HTERT RPE-1 (cell line): ENCODE measurements around the gene EYA2.

Source experiments
- in situ Hi-C: fragments of 300-500 bp; cut with MboI; formaldehyde crosslinking; loops from 4 replicates; pipeline ENCODE4 v1.14.3; 2020; ENCODE audit warnings: low sequenced_read_pairs

EYA2 gene

GRCh38 chr20:47216819-47217410 lies 322.3 kb downstream of the EYA2 start:
- in situ Hi-C loops: no loop called here

- in situ Hi-C loops: no loop called here
Observed at GRCh38 chr20:47217482-47218446, 323.1 kb downstream of the EYA2 start.

- in situ Hi-C loops: no loop called here
Observed at GRCh38 chr20:47220161-47220582, 325.5 kb downstream of the EYA2 start.

GRCh38 chr20:47221036-47221625 lies 326.5 kb downstream of the EYA2 start:
- in situ Hi-C loops: no loop called here

GRCh38 chr20:47222468-47223119 lies 328.0 kb downstream of the EYA2 start:
- in situ Hi-C loops: no loop called here

- in situ Hi-C loops: no loop called here
Observed at GRCh38 chr20:47223896-47224295, 329.3 kb downstream of the EYA2 start.

GRCh38 chr20:47224300-47224791 lies 329.7 kb downstream of the EYA2 start:
- in situ Hi-C loops: no loop called here

- in situ Hi-C loops: no loop called here
Observed at GRCh38 chr20:47224857-47225256, 330.2 kb downstream of the EYA2 start.

- in situ Hi-C loops: no loop called here
Observed at GRCh38 chr20:47225458-47225857, 330.8 kb downstream of the EYA2 start.

GRCh38 chr20:47227119-47227518 lies 332.5 kb downstream of the EYA2 start:
- in situ Hi-C loops: no loop called here

GRCh38 chr20:47227576-47227975 lies 332.9 kb downstream of the EYA2 start:
- in situ Hi-C loops: no loop called here

GRCh38 chr20:47228654-47229053 lies 334.0 kb downstream of the EYA2 start:
- in situ Hi-C loops: no loop called here

- in situ Hi-C loops: no loop called here
Observed at GRCh38 chr20:47230811-47231256, 336.2 kb downstream of the EYA2 start.

- in situ Hi-C loops: no loop called here
Observed at GRCh38 chr20:47231382-47232039, 336.9 kb downstream of the EYA2 start.

- in situ Hi-C loops: no loop called here
Observed at GRCh38 chr20:47232518-47232917, 337.9 kb downstream of the EYA2 start.

GRCh38 chr20:47233333-47234188 lies 338.9 kb downstream of the EYA2 start:
- in situ Hi-C loops: no loop called here

GRCh38 chr20:47235111-47235510 lies 340.5 kb downstream of the EYA2 start:
- in situ Hi-C loops: no loop called here

GRCh38 chr20:47235853-47236638 lies 341.4 kb downstream of the EYA2 start:
- in situ Hi-C loops: no loop called here

GRCh38 chr20:47236639-47236900 lies 341.9 kb downstream of the EYA2 start:
- in situ Hi-C loops: no loop called here
